GM23248 (cell line): Measurements from ENCODE around the gene PEX19.

Source experiments
- EZH2 ChIP-seq: fragments of 200-600 bp; sonication (generic); IDR thresholded peaks from 2 replicates; pipeline ENCODE4 v1.6.1; 2018; ENCODE audit warnings: antibody characterized with exemption, mild to moderate bottlenecking; ENCODE audit not compliant: insufficient read depth, poor library complexity, severe bottlenecking
- EZH2phosphoT487 ChIP-seq: fragments of 200-600 bp; sonication (generic); IDR thresholded peaks from 2 replicates; pipeline ENCODE4 v1.6.1; 2018; ENCODE audit warnings: antibody characterized with exemption, moderate library complexity, mild to moderate bottlenecking, low read depth; ENCODE audit not compliant: insufficient read depth

- TF ChIP-seq EZH2 (no peak), EZH2phosphoT487 (no peak)
Observed at GRCh38 chr1:160322831-160323230, 37.9 kb upstream of the PEX19 start.
